ENCODE data around the gene HNRNPA1L2.
"Not testable (repeated sequence)": the region's sequence is repeated elsewhere in the genome, so short reads cannot be mapped to it uniquely, and the experiment has no call there.

The HNRNPA1L2 gene

GRCh38 chr13:52642131-52642530 is at the start of gene HNRNPA1L2:
Gene HNRNPA1L2, plus strand, starts transcription at chr13:52642431. Its CDS starts 62 bp downstream, at chr13:52642493.
- DNase-seq: no peak

- not testable (repeated sequence) for DNase-seq
These were observed 49.1 kb upstream of the HNRNPA1L2 start for GRCh38 chr13:52593175-52593574.

- DNase-seq: not testable (repeated sequence)
These were observed 48.4 kb upstream of the HNRNPA1L2 start for GRCh38 chr13:52593812-52594211.

DNA sequence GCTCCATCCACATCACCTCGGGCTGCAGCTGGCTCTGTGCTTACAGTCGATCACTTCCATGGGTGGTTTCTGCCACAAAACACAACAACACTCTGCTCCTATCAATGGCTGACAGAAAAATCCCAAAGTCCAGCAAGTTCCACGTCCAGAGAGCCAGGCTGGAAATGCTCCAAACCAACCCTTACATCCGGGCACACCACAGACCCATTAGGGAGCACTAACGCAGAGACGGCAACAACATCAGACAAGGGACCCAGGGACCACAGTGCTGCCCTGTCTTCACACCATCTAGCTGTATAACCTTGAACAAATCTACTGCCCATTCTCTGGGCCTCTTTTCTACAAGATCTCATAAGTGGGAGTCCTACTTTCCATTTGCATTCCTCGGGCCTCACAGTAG is 47.9 kb upstream of the HNRNPA1L2 start:
- DNase-seq: not testable (repeated sequence)

GRCh38 chr13:52597676-52598075 is 44.6 kb upstream of the HNRNPA1L2 start:
- no peak for DNase-seq

- DNase-seq: peak; percentile 30
These were observed 43.0 kb upstream of the HNRNPA1L2 start for GRCh38 chr13:52599037-52599847.

GRCh38 chr13:52599848-52600603 is 42.2 kb upstream of the HNRNPA1L2 start:
- DNase-seq: peak; percentile 30

DNA sequence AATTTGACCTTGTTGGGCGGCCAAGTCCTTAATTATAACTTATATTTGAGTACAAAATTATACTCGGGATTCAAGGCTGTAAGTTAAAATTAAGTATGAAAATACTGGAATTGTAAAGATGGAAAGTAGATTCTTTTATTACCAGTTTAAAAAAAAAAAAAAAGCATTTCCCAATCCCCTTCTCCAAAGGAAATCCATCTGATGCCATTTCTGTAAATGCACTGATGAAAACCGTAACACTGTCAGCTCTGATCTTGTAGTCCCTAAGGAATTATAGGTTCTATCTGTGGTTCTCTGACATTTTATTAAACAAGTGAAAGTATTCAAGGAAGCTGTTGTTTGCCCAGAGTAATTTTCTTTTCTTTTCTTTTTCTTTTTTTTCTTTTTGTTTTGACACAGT is 41.6 kb upstream of the HNRNPA1L2 start:
- no peak for DNase-seq

DNA sequence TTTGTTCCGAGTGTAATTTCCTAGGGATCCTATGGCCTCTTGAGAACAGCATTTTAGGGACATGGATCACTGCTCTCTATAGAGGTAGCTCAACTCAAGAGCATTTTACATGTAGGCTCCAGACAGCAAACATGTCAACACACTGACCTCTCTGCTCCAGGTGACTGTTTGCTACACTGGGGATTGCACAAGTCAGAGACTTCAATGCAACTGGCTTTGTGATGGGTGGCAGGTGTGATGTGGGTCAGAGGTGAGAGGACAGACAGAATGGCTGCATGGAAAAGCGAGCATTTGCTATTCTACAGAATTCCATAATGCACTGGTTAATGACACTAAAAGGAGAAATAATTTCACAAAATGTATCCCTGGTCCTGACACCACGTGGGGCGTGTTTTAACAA is 38.9 kb upstream of the HNRNPA1L2 start:
- DNase-seq: not testable (repeated sequence)

GRCh38 chr13:52606126-52606525 is 36.1 kb upstream of the HNRNPA1L2 start:
- DNase-seq: not testable (repeated sequence)

DNA sequence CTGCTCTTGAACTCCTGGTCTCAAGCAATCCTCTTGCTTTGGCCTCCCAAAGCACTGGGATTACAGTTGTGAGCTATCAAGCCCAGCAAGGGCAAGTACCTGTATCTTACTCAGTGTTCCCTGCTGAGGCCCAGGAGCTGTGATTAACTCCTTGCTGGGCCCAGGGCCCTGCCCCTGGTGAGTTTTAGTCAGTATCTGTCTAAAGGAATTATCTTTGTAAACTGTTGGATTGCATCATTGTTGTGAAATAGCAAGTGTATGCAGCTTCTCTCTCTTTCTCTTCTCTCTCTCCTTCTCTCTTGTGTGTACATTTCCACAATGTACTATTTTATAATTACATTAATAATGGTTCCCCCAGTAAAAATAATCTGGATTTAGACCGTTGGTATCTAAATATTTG is 35.4 kb upstream of the HNRNPA1L2 start:
- DNase-seq: not testable (repeated sequence)

DNA sequence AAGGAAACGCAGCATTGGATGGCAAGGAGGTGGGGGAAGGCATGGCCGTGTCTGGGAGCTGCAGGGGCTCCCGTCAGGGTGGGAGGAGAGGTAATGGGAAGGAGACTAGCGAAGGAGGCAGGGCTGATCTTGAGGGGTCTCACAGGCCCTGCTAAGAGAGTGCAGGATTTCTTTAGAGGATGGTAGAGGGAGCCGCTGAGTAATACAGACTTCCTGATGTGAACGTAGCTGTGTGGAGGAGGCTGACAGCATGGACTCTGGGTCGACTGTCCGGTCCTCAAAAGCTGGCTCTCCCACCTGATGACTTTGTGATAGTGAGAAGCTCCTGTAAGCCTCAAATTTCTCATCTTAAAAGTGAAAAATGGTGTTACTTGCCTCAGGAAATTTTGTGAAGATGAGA is 34.0 kb upstream of the HNRNPA1L2 start:
- DNase-seq: not testable (repeated sequence)

- peak; percentile 5 for DNase-seq
These were observed 33.1 kb upstream of the HNRNPA1L2 start for GRCh38 chr13:52609013-52609606.

DNA sequence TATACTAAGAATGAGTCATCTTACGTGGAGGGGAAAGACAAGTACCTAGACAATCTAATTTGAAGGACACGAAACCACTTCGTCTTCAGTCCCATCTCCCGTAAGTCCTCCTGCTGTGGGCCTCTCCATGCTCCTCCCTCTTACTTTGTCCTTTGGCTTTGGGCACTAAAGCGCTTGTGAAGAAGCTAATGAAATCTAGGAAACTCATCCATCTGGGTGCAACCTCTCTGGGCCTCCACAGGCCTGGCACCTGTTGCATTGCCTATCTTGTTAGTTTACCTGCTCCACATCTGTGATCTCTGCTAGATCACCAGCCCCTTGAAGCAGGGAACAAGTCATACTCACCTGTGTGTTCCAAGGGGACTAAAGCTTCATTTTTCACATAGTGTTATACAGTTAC is 32.1 kb upstream of the HNRNPA1L2 start:
- DNase-seq: not testable (repeated sequence)

DNA sequence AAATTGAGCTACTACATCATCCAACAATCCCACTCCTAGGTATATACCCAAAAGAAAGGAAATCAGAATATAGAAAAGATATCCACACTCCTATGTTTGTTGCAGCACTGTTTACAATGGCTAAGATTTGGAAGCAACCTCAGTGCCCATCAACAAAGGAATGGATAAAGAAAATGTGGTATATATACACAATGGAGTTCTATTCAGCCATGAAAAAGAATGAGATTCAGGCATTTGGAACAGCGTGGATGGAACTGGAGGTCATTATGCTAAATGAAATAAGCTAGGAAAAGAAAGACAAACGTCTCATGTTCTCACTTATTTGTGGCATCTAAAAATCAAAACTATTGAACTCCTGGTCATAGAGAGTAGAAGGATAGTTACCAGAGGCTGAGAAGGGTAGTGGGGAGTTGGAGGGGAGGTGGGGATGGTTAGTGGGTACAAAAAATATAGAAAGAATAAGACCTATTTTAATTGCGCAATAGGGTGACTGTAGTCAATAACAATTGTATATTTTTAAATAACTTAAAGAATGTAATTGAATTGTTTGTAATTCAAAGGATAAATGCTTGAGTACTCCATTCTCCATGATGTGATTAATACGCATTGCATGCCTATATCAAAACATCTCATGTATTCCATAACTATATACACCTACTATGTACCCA is 27.0 kb upstream of the HNRNPA1L2 start:
- no peak for DNase-seq

DNA sequence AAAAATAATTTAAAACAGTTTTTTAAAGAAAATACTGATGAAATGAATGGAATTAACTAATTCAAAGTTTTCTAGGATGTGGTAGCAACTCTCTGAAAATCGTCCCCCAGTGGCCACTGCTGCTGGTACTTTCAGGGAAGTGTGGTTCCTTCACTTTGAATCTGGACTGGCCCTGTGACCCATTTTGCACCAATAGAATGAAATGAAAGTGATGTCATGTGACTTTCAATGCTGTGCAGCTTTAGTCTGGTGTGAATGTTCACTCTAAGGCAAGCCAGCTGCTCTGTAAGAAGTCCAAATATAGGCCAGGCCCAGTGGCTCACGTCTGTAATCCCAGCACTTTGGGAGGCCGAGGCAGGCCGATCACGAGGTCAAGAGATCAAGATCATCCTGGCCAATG is 26.4 kb upstream of the HNRNPA1L2 start:
- DNase-seq: no peak

DNA sequence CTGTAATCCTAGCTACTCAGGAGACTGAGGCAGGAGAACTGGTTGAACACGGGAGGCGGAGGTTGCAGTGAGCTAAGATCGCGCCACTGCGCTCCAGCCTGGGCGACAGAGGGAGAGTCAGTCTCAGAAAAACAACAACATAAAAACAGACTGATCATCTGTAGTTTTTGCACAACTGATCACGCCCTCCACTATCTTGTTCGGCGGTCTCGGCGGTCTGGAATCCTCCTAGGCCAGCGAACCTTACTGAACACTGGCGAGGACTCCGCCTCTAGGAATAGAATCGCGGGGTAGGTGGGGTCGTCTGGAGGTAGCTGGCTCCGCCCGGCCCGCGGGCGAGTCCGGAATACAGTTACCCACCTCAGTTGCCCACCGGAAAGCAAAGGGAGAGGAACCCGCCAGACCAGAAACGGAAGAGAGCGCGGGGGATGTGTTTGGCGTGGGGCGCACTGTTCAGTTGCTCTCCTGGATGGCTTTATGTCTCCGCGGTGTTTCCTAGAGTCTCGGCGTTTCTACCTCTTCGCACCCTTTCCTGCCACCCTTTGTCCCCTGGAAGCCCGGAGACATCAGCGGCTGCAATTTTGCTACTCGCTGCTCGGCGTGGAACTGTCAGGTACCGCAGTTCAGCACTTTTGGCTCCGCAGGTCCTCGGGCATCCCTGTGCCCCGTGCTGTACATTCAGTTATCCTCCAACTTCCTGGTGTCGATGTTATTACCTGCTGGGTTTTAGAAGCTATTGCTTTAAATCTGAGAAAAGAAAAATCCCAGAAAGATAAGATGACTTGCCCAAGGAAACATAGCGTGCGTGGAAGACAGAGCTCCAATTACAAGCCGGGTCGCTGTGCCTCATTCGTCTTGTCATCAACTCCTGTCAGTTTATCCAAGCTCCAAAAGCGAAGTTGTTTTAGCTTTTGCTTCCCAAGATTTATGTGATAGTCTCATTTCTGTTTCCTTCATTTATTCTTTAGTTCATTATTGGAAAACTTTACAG is 24.9 kb upstream of the HNRNPA1L2 start:
- peak; percentile 87 for DNase-seq

DNA sequence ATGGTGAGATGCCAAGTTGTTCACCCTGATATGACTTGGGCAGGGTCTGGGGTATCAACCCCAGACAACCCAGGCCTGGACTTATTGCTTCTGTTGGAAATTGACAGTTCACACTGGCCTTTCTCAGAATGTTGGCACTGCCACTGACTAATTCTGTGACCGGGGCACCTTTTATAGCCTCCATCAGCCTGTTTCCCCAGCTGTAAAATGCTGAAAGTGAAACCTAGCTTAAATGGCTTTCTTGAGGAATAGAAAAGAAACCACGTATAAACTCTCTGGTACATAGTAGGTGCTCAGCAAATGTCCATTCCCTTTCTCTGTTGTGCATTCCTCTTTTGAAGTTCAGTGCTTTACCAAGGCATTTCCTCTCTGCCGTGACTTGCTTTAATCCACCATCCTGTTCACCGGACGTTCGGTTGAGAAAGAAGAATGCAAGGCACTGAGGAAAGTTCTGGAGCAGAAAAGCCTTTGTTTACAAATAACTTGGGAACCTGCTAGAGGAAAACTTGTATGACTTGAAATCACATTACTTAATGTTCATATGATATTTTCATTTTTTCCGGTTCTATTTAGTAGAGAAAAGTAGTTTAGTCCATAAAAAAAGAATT is 11.0 kb upstream of the HNRNPA1L2 start:
- not testable (repeated sequence) for DNase-seq

- no peak for DNase-seq
These were observed 3.4 kb upstream of the HNRNPA1L2 start for GRCh38 chr13:52638666-52639328.

- no peak for DNase-seq
These were observed 1.9 kb downstream of the HNRNPA1L2 start for GRCh38 chr13:52644108-52644507.

DNA sequence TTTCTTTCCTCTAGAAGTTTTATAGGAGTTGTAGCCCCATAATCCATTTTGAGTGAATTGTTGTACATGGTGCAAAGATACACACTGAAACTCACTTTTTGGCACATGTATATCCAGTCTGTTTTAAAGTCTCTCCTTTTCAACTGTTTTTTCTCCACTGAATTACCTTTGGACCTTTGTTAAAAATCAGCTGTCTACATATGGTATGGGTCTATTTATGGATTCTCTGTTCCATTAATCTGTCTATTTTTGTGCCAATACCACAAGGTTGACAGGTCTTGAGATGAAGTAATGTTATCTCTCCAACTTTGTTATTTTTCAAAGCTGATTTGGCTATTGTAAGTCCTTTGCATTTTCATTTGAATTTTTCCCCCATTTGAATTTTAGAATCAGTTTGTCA is 4.7 kb downstream of the HNRNPA1L2 start:
- no peak for DNase-seq

All from NCI-H2227 treated with DMSO at 0.1 percent for 48 hours (cell line).